HG02852 (cell line): Measurements from ENCODE around the gene CNTFR.

ENCODE experiments used
- ATAC-seq: cut with Tn5 transposase; IDR thresholded peaks from one replicate; pipeline ENCODE4 v1.9.1; 2021; ENCODE audit warnings: mild to moderate bottlenecking, moderate library complexity; ENCODE audit not compliant: unreplicated experiment

Gene CNTFR

GRCh38 chr9:34590381-34591247 lies 1.1 kb upstream of the CNTFR start:
- ATAC-seq = no peak

- ATAC-seq = no peak
Measured at GRCh38 chr9:34588671-34589635, 571 bp downstream of the CNTFR start.

- no peak for ATAC-seq
Measured at GRCh38 chr9:34587271-34587670, 2.3 kb downstream of the CNTFR start.

- no peak for ATAC-seq
Measured at GRCh38 chr9:34585946-34586669, 3.4 kb downstream of the CNTFR start.

GRCh38 chr9:34584970-34585369 lies 4.6 kb downstream of the CNTFR start:
- ATAC-seq = no peak

GRCh38 chr9:34582787-34583186 lies 6.7 kb downstream of the CNTFR start:
- ATAC-seq = no peak

GRCh38 chr9:34581318-34581717 lies 8.2 kb downstream of the CNTFR start:
- no peak for ATAC-seq

- ATAC-seq = no peak
Measured at GRCh38 chr9:34580358-34580757, 9.2 kb downstream of the CNTFR start.

GRCh38 chr9:34579808-34580163 lies 9.7 kb downstream of the CNTFR start:
- no peak for ATAC-seq

- no peak for ATAC-seq
Measured at GRCh38 chr9:34579104-34579807, 10.3 kb downstream of the CNTFR start.

GRCh38 chr9:34578241-34579103 lies 11.1 kb downstream of the CNTFR start:
- no peak for ATAC-seq

- no peak for ATAC-seq
Measured at GRCh38 chr9:34577400-34578240, 11.9 kb downstream of the CNTFR start.

GRCh38 chr9:34576597-34577399 lies 12.7 kb downstream of the CNTFR start:
- ATAC-seq = no peak

GRCh38 chr9:34575862-34576596 lies 13.5 kb downstream of the CNTFR start:
- ATAC-seq = no peak

GRCh38 chr9:34575241-34575640 lies 14.3 kb downstream of the CNTFR start:
- no peak for ATAC-seq

GRCh38 chr9:34574571-34574970 lies 15.0 kb downstream of the CNTFR start:
- no peak for ATAC-seq
